K562 (cell line): ENCODE measurements around the gene ZIC2.

Experiments
- HNRNPUL1 ChIP-seq: fragments of 200-400 bp; formaldehyde crosslinking; IDR thresholded peaks from 2 replicates; pipeline ENCODE4 v1.6.1; 2017; ENCODE audit warnings: low read length
- TF ChIP-seq, protein P1 (sequence below), 3 experiments: IDR thresholded peaks in 2 of 3; conservative IDR thresholded peaks in 1 of 3; 2 replicates each; pipeline ENCODE4 v1.5.1; 2011 to 2012; ENCODE audit warnings: low read length in 3 of 3, mild to moderate bottlenecking in 3 of 3, control low read depth in 2 of 3, improper control_type of control experiment in 1 of 3, inconsistent platforms in 1 of 3, low read depth in 1 of 3, mixed read lengths in 1 of 3, moderate library complexity in 1 of 3; ENCODE audit not compliant: insufficient read depth in 2 of 3

- TF ChIP-seq, protein P1, sequence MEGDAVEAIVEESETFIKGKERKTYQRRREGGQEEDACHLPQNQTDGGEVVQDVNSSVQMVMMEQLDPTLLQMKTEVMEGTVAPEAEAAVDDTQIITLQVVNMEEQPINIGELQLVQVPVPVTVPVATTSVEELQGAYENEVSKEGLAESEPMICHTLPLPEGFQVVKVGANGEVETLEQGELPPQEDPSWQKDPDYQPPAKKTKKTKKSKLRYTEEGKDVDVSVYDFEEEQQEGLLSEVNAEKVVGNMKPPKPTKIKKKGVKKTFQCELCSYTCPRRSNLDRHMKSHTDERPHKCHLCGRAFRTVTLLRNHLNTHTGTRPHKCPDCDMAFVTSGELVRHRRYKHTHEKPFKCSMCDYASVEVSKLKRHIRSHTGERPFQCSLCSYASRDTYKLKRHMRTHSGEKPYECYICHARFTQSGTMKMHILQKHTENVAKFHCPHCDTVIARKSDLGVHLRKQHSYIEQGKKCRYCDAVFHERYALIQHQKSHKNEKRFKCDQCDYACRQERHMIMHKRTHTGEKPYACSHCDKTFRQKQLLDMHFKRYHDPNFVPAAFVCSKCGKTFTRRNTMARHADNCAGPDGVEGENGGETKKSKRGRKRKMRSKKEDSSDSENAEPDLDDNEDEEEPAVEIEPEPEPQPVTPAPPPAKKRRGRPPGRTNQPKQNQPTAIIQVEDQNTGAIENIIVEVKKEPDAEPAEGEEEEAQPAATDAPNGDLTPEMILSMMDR (IDR thresholded peaks at IDR 0.05 in 2 of 3, conservative IDR thresholded peaks at IDR 0.05 in 1 of 3; ENCODE audit: insufficient read depth in 2 of 3, low read depth in 1 of 3, low read length in 3 of 3), result no peak
- TF ChIP-seq HNRNPUL1, result no peak
Observed at GRCh38 chr13:99938635-99939034, 42.9 kb upstream of the ZIC2 start.
